ENCODE measurements around the gene ACTN1. TPM values are rescaled to one million over a fixed set of nuclear protein-coding genes. Genes with fewer than 3 reads are reported as not detected.

Gene ACTN1
- total RNA-seq, 1 donor from 2014 or later, result 479 TPM

DNA sequence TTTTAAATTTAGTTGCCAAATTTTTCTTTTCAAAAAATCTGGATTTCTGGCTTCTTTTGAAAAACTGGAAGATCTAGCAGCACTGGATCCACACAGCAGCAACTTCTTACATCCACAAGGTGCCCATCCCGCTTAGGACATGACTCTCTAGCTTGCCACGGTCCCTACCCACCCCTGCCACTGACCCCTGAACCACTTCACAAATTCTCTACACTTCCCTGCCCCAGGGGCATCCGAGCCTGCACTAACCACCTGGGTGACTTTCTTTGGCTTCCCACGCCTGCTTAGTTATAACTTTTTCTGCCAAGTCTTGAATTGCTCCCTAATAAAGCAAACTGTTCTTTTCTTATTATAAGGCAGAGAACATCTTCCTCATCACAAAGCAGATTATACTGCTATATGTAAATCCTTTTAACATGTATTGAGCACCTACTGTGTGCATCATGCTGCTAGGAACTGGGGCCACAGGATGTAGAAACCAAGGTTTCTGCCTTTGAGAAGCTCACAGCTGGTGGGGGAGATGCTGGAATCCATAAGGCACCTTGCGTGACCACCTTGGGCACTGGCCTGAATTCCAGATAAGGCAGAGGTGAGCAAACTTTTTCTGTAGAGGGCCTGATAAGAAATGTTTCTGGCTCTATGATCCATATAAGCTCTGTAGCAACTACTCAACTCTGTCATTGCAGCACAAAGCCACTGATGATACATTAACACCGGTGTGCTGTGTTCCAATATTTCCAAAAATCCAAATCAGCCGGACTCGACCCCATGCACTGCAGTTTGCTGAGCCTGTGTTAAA, 59.8 kb downstream of the ACTN1 start:
- TF ChIP-seq, protein P1, sequence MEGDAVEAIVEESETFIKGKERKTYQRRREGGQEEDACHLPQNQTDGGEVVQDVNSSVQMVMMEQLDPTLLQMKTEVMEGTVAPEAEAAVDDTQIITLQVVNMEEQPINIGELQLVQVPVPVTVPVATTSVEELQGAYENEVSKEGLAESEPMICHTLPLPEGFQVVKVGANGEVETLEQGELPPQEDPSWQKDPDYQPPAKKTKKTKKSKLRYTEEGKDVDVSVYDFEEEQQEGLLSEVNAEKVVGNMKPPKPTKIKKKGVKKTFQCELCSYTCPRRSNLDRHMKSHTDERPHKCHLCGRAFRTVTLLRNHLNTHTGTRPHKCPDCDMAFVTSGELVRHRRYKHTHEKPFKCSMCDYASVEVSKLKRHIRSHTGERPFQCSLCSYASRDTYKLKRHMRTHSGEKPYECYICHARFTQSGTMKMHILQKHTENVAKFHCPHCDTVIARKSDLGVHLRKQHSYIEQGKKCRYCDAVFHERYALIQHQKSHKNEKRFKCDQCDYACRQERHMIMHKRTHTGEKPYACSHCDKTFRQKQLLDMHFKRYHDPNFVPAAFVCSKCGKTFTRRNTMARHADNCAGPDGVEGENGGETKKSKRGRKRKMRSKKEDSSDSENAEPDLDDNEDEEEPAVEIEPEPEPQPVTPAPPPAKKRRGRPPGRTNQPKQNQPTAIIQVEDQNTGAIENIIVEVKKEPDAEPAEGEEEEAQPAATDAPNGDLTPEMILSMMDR (conservative IDR thresholded peaks at IDR 0.05; ENCODE audit: low read depth, low read length), result no peak
- no peak for DNase-seq (ENCODE audit: low read depth)
- H3K4me3 ChIP-seq (ENCODE audit: low read depth, low read length), result no peak overlapping the region

DNA sequence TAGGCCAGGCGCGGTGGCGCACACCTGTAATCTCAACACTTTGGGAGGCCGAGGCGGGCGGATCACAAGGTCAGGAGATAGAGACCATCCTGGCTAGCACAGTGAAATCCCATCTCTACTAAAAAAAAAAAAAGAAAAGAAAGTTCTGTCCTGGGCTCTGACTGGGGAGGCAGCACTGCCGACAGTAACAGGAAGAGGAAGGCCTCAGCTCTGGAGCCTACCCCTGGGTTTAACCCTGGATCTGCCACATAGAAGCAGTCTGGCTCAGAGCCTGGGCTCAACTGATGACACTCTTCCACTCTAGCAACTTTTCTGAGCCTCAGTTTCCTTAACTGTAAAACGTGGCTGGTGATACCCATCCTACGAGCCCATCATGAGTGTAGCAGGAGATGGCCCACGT, 60.5 kb downstream of the ACTN1 start:
- DNase-seq (ENCODE audit: low read depth), result no peak
- TF ChIP-seq, protein P1 (conservative IDR thresholded peaks at IDR 0.05; ENCODE audit: low read depth, low read length), result no peak

GRCh38 chr14:68916358-68916941, 62.7 kb downstream of the ACTN1 start:
- no peak for DNase-seq (ENCODE audit: low read depth)
- no peak overlapping the region for H3K4me3 ChIP-seq (ENCODE audit: low read depth, low read length)
- TF ChIP-seq, protein P1 (conservative IDR thresholded peaks at IDR 0.05; ENCODE audit: low read depth, low read length), result no peak

More for the DNA sequence above, 60.5 kb downstream of the ACTN1 start:
- no peak overlapping the region for H3K4me3 ChIP-seq (ENCODE audit: low read depth, low read length)

GRCh38 chr14:68913516-68913915, 65.6 kb downstream of the ACTN1 start:
- no peak for DNase-seq (ENCODE audit: low read depth)
- no peak overlapping the region for H3K4me3 ChIP-seq (ENCODE audit: low read depth, low read length)
- TF ChIP-seq, protein P1 (conservative IDR thresholded peaks at IDR 0.05; ENCODE audit: low read depth, low read length), result no peak

DNA sequence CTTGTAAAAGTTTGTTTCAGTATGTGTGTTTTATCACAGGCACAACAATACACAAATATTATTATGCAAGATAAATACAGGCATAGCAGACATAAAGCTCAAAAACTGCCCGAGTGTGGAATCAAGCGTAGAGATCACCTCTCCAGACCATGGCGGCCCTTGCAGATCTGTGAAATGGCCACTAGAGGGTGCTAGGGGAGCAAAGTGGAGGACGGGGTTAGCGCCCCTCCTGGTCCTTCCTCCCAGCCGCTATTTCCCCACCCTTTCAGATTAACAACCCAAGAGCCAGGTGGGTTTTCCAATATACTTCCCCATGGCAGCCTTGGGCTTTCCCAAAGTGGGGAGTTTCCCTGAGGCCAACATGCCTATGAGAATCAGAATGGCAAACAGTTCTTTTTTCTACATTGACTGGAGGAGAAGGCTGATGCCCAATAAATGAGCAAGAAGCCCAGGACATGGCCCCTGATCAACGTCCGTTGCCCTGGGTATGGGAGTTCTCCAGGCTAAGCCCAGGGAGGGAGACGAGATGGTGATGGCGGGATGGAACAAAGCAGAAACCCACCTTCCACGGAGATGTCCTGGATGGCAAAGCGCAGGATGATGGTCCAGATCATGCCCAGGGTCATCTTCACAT, 67.4 kb downstream of the ACTN1 start:
- no peak for DNase-seq (ENCODE audit: low read depth)
- H3K4me3 ChIP-seq (ENCODE audit: low read depth, low read length), result no peak overlapping the region
- TF ChIP-seq, protein P1 (conservative IDR thresholded peaks at IDR 0.05; ENCODE audit: low read depth, low read length), result peak; percentile 100

- H3K4me3 ChIP-seq (ENCODE audit: low read depth, low read length), result no peak overlapping the region
- TF ChIP-seq, protein P1 (conservative IDR thresholded peaks at IDR 0.05; ENCODE audit: low read depth, low read length), result no peak
- no peak for DNase-seq (ENCODE audit: low read depth)
These were observed 68.6 kb downstream of the ACTN1 start for GRCh38 chr14:68910540-68910939.

Data from epithelial cell of proximal tubule (primary cell).